OCI-M2 (cell line): Measurements from ENCODE around the gene RBM14.
"Not testable (repeated sequence)": the region's sequence is repeated elsewhere in the genome, so short reads cannot be mapped to it uniquely, and the experiment has no call there.

Experiments
- DNase-seq: peaks from one replicate; lab custom pipeline; 2025; ENCODE audit not compliant: unreplicated experiment; lab: John Stamatoyannopoulos, UW

RBM14 gene

DNA sequence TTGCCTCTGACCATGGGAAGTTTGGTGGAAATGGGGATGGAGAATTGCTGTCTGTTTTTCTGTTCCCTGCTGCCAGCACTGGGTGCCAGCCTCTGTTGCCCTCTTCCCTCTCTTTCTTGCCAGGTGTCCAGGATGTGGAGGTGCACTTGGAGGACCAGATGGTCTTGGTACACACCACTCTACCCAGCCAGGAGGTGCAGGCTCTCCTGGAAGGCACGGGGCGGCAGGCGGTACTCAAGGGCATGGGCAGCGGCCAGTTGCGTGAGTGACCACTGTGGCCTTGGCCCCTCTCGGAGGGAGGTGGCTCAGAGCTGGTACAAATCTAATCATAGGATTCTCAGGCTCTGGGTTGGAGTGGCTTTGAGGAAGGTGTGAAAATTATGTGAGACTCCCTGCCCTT, 17.4 kb upstream of the RBM14 start:
- DNase-seq = no peak

GRCh38 chr11:66600219-66600618, 16.2 kb upstream of the RBM14 start:
- no peak for DNase-seq

DNA sequence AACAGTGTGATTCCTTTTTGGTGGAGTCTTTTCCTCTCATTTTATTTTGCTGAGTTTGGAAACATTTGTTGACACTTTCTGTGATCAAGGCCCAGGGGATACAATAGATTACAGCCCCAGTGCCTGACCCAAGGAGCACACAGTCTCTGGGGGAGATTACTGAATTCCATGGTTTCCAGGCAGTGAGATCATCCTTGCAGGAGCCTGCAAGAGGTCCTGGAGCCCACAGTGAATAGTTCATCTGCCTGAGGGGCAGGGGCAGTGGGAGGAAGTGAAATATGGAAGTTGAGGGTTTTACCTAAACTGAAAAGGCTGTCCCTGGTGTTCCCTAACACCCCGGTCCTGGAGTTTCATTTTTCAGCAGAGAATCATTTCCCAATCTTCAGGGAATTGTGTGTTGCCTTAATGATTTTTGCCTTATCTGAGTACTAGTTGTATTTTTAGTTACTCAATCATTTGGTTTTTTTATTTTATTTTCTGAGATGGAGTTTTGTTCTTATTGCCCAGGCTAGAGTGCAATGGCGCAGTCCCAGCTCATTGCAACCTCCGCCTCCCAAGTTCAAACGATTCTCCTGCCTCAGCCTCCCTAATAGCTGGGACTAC, 15.7 kb upstream of the RBM14 start:
- no peak for DNase-seq

- DNase-seq = no peak
Measured at GRCh38 chr11:66603072-66603471, 13.4 kb upstream of the RBM14 start.

- no peak for DNase-seq
Measured at GRCh38 chr11:66604155-66604554, 12.3 kb upstream of the RBM14 start.

DNA sequence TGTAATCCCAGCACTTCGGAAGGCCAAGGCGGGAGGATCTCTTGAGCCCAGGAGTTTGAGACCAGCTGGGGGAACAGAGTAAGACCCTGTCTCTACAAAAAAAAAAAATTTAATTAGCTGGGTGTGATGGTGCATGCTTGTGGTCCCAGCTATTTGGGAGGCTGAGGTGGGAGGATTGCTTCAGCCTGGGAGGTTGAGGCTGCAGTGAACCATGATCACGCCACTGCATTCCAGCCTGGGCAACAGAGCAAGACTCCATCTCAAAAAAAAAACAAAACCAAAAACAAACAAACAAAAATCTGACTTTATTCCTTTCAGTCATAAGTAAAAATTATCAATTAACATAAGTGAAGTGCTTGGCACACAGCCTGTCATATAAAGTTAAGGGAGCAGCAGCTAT, 9.8 kb upstream of the RBM14 start:
- DNase-seq = not testable (repeated sequence)

- DNase-seq = no peak
Measured at GRCh38 chr11:66607126-66607834, 9.2 kb upstream of the RBM14 start.

- DNase-seq = no peak
Measured at GRCh38 chr11:66609721-66610617, 6.5 kb upstream of the RBM14 start.

DNA sequence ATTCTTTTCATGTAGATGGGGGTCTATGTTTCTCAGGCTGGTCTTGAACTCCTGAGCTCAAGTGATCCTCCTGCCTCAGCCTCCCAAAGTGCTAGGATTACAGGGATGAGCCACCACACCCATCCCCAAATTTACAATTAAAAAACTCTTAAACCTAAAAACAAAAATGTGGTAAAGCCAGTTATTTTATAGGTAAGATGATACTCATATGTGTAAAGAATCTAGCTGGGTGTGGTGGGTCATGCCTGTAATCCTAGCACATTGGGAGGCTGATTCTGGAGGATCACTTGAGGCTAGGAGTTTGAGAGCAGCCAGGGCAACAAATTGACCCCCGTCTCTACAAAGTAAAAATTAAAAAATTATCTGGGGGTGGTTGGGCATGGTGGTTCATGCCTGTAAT, 4.0 kb upstream of the RBM14 start:
- no peak for DNase-seq

DNA sequence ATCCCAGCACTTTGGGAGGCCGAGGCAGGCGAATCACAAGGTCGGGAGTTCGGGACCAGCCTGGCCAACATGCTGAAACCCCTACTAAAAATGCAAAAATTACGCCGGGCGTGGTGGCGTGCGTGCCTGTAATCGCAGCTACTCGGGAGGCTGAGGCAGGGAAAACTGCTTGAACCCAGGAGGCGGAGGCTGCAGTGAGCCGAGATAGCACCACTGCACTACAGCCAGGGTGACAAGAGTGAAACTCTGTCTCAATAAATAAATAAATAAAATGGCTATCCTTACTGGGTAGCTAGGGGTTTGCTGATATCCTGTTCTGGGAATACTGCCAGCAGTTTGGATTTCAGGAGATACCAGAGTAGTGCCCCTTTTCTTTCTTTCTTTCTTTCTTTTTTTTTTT, 2.4 kb upstream of the RBM14 start:
- DNase-seq = no peak

- DNase-seq = no peak
Measured at GRCh38 chr11:66617155-66617834, 865 bp downstream of the RBM14 start.

- no peak for DNase-seq
Measured at GRCh38 chr11:66619080-66619554, 2.7 kb downstream of the RBM14 start.

GRCh38 chr11:66624450-66624849, 8.0 kb downstream of the RBM14 start:
- no peak for DNase-seq

DNA sequence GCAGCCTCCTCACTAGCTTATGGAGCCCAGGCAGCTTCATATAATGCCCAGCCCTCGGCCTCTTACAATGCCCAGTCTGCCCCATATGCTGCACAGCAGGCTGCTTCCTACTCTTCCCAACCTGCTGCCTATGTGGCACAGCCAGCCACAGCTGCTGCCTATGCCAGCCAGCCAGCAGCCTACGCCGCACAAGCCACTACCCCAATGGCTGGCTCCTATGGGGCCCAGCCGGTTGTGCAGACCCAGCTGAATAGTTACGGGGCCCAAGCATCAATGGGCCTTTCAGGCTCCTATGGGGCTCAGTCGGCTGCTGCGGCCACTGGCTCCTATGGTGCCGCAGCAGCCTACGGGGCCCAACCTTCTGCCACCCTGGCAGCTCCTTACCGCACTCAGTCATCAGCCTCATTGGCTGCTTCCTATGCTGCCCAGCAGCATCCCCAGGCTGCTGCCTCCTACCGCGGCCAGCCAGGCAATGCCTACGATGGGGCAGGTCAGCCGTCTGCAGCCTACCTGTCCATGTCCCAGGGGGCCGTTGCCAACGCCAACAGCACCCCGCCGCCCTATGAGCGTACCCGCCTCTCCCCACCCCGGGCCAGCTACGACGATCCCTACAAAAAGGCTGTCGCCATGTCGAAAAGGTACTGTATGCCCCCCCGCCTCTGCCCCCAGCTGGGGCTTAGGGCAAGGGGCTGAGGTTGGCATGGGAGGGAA, 8.8 kb downstream of the RBM14 start:
- no peak for DNase-seq

- DNase-seq = no peak
Measured at GRCh38 chr11:66625752-66626149, 9.3 kb downstream of the RBM14 start.

GRCh38 chr11:66626382-66626781, 10.0 kb downstream of the RBM14 start:
- no peak for DNase-seq

DNA sequence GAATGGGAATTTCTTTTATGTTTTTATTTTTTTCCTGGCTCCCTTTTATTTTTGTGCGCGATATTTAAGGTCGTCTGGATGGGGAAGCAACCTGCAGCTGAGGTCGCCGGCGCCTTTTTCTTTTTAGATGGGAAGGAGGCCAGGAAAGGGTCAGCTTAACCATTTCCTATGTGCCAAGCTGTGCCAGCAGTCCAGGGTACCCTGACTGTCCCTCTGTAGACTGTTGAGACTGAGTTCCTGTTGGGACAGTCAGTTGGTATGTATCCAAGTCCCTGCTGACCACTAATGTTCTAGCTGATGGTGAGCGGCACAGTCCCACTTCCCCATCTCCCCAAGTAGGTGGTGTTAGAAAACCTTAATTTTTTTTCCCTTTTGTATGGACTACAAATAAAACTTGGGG, 10.5 kb downstream of the RBM14 start:
- no peak for DNase-seq

DNA sequence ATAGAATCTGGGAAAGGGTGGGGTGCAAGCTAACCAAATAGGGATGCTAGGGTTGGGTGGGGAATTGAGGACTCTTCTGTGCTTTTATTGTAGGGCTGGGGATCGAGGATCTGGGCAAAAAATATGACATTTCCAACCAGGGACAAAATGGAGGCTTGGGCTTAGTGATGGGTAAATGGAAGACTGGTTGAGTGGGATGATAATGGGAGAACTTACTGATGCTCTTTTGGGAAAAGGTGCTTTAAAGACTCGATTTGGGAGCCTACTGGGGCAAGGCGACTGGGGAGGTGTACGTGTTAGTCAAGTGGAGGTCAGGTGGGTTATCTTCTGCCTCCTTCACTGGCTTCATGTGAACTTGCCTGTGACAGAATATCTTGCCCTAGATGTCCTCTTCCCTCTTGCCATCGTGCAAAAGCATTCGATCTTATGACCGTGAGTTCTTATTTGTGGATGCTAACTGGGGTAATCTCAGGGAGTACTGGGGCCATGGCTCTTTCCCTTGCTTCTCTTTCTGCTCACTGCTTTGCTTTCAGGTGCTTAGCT, 11.7 kb downstream of the RBM14 start:
- no peak for DNase-seq

- DNase-seq = no peak
Measured at GRCh38 chr11:66629356-66629755, 12.9 kb downstream of the RBM14 start.

GRCh38 chr11:66631883-66632282, 15.5 kb downstream of the RBM14 start:
- DNase-seq = no peak
